ENCODE measurements around the gene UBR4.

- TF ChIP-seq, protein P1, sequence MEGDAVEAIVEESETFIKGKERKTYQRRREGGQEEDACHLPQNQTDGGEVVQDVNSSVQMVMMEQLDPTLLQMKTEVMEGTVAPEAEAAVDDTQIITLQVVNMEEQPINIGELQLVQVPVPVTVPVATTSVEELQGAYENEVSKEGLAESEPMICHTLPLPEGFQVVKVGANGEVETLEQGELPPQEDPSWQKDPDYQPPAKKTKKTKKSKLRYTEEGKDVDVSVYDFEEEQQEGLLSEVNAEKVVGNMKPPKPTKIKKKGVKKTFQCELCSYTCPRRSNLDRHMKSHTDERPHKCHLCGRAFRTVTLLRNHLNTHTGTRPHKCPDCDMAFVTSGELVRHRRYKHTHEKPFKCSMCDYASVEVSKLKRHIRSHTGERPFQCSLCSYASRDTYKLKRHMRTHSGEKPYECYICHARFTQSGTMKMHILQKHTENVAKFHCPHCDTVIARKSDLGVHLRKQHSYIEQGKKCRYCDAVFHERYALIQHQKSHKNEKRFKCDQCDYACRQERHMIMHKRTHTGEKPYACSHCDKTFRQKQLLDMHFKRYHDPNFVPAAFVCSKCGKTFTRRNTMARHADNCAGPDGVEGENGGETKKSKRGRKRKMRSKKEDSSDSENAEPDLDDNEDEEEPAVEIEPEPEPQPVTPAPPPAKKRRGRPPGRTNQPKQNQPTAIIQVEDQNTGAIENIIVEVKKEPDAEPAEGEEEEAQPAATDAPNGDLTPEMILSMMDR (IDR thresholded peaks at IDR 0.05; ENCODE audit: low read depth, low read length, poor library complexity, severe bottlenecking): no peak
- TF ChIP-seq EZH2phosphoT487 (IDR thresholded peaks at IDR 0.05; ENCODE audit: borderline replicate concordance, low read length): no peak
These were observed 113.8 kb downstream of the UBR4 start for GRCh38 chr1:19096036-19096833.

Data from DOHH2 (cell line).